ENCODE data around the gene ZNF148. TPM values are rescaled to one million over a fixed set of nuclear protein-coding genes. Genes with fewer than 3 reads are reported as not detected.

ZNF148 gene
- total and polyA plus RNA-seq, 2 of the 4 experiments (the other 2 are of a cell fraction) = 9.4 to 65.2 TPM

DNA sequence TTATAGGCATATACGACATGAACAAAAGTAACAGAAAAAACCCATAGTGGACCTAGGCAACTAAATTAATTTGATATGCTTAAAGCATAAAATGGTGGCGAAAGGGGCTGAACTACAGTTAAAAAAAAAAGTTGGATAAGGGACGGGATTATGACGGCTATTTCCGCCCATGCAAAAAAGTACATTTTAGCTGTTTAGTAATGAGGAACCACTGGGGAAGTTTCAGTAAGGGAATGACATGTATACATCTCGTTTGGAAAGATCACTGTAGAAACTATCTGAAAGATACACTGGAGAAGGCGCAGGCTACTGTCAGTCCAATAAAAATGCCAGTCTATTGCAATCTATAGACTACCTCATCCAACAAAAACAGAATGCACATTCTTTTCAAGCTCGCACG lies 65.6 kb downstream of the ZNF148 start:
- WGBS, 2 experiments (ENCODE audit: extremely low coverage in 2 of 2, insufficient read length in 1 of 2) = 92% methylated on average over 3 of the region's 9 CpGs; no CpG with 5 or more reads in 1 of the 2 experiments
- peaks cover 5% of the 10 kb centered on the region; the same call in 1 of the 2 replicates for H3K9me1 ChIP-seq (ENCODE audit: insufficient read depth, low read length)
- no peak overlapping the region for H2BK5ac ChIP-seq (ENCODE audit: low read depth, low read length, poor library complexity, severe bottlenecking)
- H3K4me1 ChIP-seq (ENCODE audit: control insufficient read depth, insufficient read depth, low read length) = peaks cover 2% of the 10 kb centered on the region; the same call in 1 of the 2 replicates
- no peak overlapping the region for H3K14ac ChIP-seq (replicated peaks; ENCODE audit: low read depth, low read length)
- H3K9ac ChIP-seq (ENCODE audit: low read depth, low read length) = no peak overlapping the region
- BruUV-seq (replicated peaks) = no TSS peak
- no peak for ATAC-seq (ENCODE audit: low read depth)
- in situ Hi-C loops (cut with MboI; ENCODE audit: low sequenced_read_pairs) (no loop called here), intact Hi-C loops (cut with micrococcal nuclease) (no loop called here), dilution Hi-C loops (cut with HindIII; ENCODE audit: low sequenced_read_pairs, unreplicated experiment) (no loop called here)
- H4K20me1 ChIP-seq (ENCODE audit: insufficient read depth, low read length) = peaks cover 7% of the 10 kb centered on the region; the same call in 1 of the 2 replicates
- H3K23ac ChIP-seq (ENCODE audit: low read depth, low read length) = no peak overlapping the region
- peaks cover 15% of the 10 kb centered on the region for H3K36me3 ChIP-seq (ENCODE audit: control insufficient read depth, insufficient read depth, low read length)
- H2AK9ac ChIP-seq (replicated peaks; ENCODE audit: low read depth, low read length, poor library complexity) = no peak overlapping the region
- POLR2A ChIA-PET (ENCODE audit: unreplicated experiment) = no interaction called here
- H3K27me3 ChIP-seq (ENCODE audit: control insufficient read depth, insufficient read depth, low read length) = no peaks in the 10 kb centered on the region
- no peak overlapping the region for H2BK120ac ChIP-seq (ENCODE audit: low read depth, low read length)
- TF ChIP-seq FOS (IDR thresholded peaks at IDR 0.05; ENCODE audit: low read depth, low read length) (no peak), RAD21 (IDR thresholded peaks at IDR 0.05; ENCODE audit: low read length) (no peak), MAZ (IDR thresholded peaks at IDR 0.05; ENCODE audit: borderline replicate concordance, low read depth, low read length) (no peak), MXI1 (IDR thresholded peaks at IDR 0.05; ENCODE audit: borderline replicate concordance, low read depth, low read length) (no peak), BHLHE40 (IDR thresholded peaks at IDR 0.05; ENCODE audit: low read depth, low read length) (no peak), CHD1 (IDR thresholded peaks at IDR 0.05; ENCODE audit: low read depth, low read length) (no peak), RFX5 (IDR thresholded peaks at IDR 0.05; ENCODE audit: low read depth, low read length) (no peak)
- TF ChIP-seq, protein P1, sequence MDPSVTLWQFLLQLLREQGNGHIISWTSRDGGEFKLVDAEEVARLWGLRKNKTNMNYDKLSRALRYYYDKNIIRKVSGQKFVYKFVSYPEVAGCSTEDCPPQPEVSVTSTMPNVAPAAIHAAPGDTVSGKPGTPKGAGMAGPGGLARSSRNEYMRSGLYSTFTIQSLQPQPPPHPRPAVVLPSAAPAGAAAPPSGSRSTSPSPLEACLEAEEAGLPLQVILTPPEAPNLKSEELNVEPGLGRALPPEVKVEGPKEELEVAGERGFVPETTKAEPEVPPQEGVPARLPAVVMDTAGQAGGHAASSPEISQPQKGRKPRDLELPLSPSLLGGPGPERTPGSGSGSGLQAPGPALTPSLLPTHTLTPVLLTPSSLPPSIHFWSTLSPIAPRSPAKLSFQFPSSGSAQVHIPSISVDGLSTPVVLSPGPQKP (IDR thresholded peaks at IDR 0.05; ENCODE audit: borderline replicate concordance, low read depth, low read length) = no peak
- H3K9me3 ChIP-seq (ENCODE audit: control insufficient read depth, insufficient read depth, low read length) = peaks cover 5% of the 10 kb centered on the region
- DNase-seq = no peak
- no peak overlapping the region for H4K8ac ChIP-seq (ENCODE audit: low read depth in 2 of 2, low read length in 2 of 2)
- no peak overlapping the region for H4K5ac ChIP-seq (ENCODE audit: low read depth, low read length)
- H2AFZ ChIP-seq (replicated peaks; ENCODE audit: low read length, poor library complexity) = no peak overlapping the region
- peaks cover 24 to 39% of the 10 kb centered on the region in 2 experiments for H3K79me1 ChIP-seq (ENCODE audit: low read depth in 1 of 2, low read length in 2 of 2)
- no peak overlapping the region for H3K27ac ChIP-seq (ENCODE audit: insufficient read depth, low read length)
- H2AK5ac ChIP-seq (ENCODE audit: low read depth, low read length) = no peak overlapping the region
- H2BK15ac ChIP-seq (ENCODE audit: low read depth, low read length) = no peak overlapping the region
- H3K56ac ChIP-seq (ENCODE audit: extremely low read depth, insufficient read depth, low read length) = no peak overlapping the region
- CTCF ChIA-PET = no interaction called here
- H3K4ac ChIP-seq (ENCODE audit: low read depth, low read length) = no peak overlapping the region
- H3K18ac ChIP-seq (ENCODE audit: low read depth, low read length) = no peak overlapping the region
- H4K91ac ChIP-seq (ENCODE audit: insufficient read depth, low read depth, low read length) = no peak overlapping the region
- no peak overlapping the region for H3K4me2 ChIP-seq (ENCODE audit: low read depth, low read length)
- H2BK20ac ChIP-seq (ENCODE audit: low read depth, low read length) = no peak overlapping the region
- H3K4me3 ChIP-seq (ENCODE audit: insufficient read depth, low read depth, low read length) = no peak overlapping the region

All from IMR-90 (cell line).